Measurements from ENCODE around the gene PCOLCE2. TPM values are rescaled to one million over a fixed set of nuclear protein-coding genes. Genes with fewer than 3 reads are reported as not detected.

Gene PCOLCE2
- total RNA-seq, 3 donors from 2014 or later (not counting 1 experiment from before 2014, with no cell fraction given), result not detected

DNA sequence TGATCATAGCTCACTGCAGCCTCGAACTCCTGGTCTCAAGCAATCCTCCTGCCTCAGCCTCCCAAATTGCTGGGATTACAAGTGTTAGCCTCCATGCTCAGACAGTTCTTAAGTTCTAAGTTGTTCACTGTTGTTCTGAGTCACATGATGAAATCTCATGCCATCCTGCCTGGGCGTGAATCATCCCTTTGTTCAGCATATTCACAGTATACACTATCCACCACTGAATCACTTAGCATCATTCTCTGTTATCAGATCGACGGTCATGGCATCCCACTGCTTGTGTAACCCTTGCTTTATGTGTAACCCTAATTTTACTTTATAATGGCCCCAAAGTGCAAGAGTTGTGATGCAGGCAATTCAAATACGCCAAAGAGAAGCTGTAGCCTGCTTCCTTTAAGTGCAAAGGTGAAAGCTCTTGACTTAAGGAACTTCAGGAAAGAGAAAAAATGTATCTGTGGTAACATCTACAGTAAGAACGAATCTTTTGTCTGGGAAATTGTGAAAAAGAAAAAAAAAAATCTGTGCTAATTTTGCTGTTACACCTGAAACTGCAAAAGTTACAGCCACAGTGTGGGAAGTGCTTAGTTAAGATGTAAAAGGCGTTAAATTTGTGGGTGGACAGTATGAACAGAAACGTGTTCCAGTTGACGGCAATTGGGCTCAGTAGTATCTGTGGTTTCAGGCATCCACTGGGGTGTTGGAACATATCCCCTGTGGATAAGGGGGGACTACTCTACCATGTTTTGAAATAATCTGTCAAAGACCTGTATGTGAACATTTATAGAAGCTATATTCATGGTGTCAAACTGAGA, 80.6 kb downstream of the PCOLCE2 start:
- Histone ChIP-seq H3K9me3 (ENCODE audit: control insufficient read depth, insufficient read depth, low read length) (no peaks in the 10 kb centered on the region), H3K4me1 (ENCODE audit: control insufficient read depth, insufficient read depth, low read length) (no peaks in the 10 kb centered on the region), H3K27me3 (ENCODE audit: control insufficient read depth, insufficient read depth, low read length) (no peaks in the 10 kb centered on the region), H3K36me3 (ENCODE audit: control insufficient read depth, insufficient read depth, low read length) (no peaks in the 10 kb centered on the region), H3K27ac (ENCODE audit: low read length) (no peak overlapping the region), H3K4me3 (ENCODE audit: low read length) (no peak overlapping the region)
- no peak for TF ChIP-seq CTCF (IDR thresholded peaks at IDR 0.05)
- Mint-ChIP-seq H3K27me3 (ENCODE audit: low read depth in 2 of 2) (peaks cover 17 to 18% of the 10 kb centered on the region in 2 donors), H3K9me3 (no peaks in the 10 kb centered on the region), H3K4me1 (peaks cover 0 to 6% of the 10 kb centered on the region in 2 donors), H3K4me3 (no peak overlapping the region), H3K36me3 (no peaks in the 10 kb centered on the region), H3K27ac (no peak overlapping the region)
- ATAC-seq, result peak in 1 of 3 donors; percentile 50
- DNase-seq, result no peak
- 65% methylated on average over 9 of the region's 9 CpGs for WGBS (ENCODE audit: insufficient coverage)
- intact Hi-C loops (cut with micrococcal nuclease), result no loop called here

- no peaks in the 10 kb centered on the region for H3K9me3 Mint-ChIP-seq
- WGBS (ENCODE audit: insufficient coverage), result 77% methylated on average over 1 of the region's 1 CpG
- Histone ChIP-seq H3K27ac (ENCODE audit: low read length) (no peak overlapping the region), H3K36me3 (ENCODE audit: control insufficient read depth, insufficient read depth, low read length) (no peaks in the 10 kb centered on the region), H3K27me3 (ENCODE audit: control insufficient read depth, insufficient read depth, low read length) (no peaks in the 10 kb centered on the region), H3K9me3 (ENCODE audit: control insufficient read depth, insufficient read depth, low read length) (no peaks in the 10 kb centered on the region), H3K4me3 (ENCODE audit: low read length) (no peak overlapping the region), H3K4me1 (ENCODE audit: control insufficient read depth, insufficient read depth, low read length) (no peaks in the 10 kb centered on the region)
- intact Hi-C loops (cut with micrococcal nuclease), result no loop called here
- no peak overlapping the region for H3K27ac Mint-ChIP-seq
- ATAC-seq (no peak), DNase-seq (no peak)
- H3K4me3 Mint-ChIP-seq, result no peak overlapping the region
- TF ChIP-seq CTCF (IDR thresholded peaks at IDR 0.05), result no peak
- H3K4me1 Mint-ChIP-seq, result no peaks in the 10 kb centered on the region
- peaks cover 5 to 12% of the 10 kb centered on the region in 2 donors for H3K27me3 Mint-ChIP-seq (ENCODE audit: low read depth in 2 of 2)
- no peaks in the 10 kb centered on the region for H3K36me3 Mint-ChIP-seq
Measured at GRCh38 chr3:142802891-142803290, 86.0 kb downstream of the PCOLCE2 start.

DNA sequence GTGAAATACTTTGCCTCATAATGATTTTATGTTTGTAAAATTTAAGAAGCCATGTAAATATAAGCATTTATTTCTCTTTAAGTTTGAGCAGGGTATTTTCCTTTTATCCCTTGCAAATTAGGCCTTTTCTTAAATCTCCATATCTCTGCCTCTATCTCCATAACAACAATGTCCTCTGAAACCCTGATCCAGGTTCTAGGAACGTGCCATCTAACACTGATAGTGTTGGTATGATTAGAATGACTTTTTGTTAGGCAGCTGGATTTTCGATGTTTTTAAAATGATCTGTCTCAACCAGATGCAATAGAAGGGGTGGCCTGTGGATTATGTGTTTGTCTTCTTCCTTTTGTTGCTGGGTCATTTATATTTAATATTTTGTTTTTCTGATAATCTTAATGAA, 87.1 kb downstream of the PCOLCE2 start:
- Mint-ChIP-seq H3K4me3 (no peak overlapping the region), H3K27me3 (ENCODE audit: low read depth in 2 of 2) (peaks cover 5 to 13% of the 10 kb centered on the region in 2 donors), H3K27ac (no peak overlapping the region), H3K4me1 (no peaks in the 10 kb centered on the region), H3K9me3 (no peaks in the 10 kb centered on the region), H3K36me3 (no peaks in the 10 kb centered on the region)
- WGBS (ENCODE audit: insufficient coverage), result 81% methylated on average over 2 of the region's 2 CpGs
- Histone ChIP-seq H3K4me1 (ENCODE audit: control insufficient read depth, insufficient read depth, low read length) (no peaks in the 10 kb centered on the region), H3K27me3 (ENCODE audit: control insufficient read depth, insufficient read depth, low read length) (no peaks in the 10 kb centered on the region), H3K4me3 (ENCODE audit: low read length) (no peak overlapping the region), H3K27ac (ENCODE audit: low read length) (no peak overlapping the region), H3K9me3 (ENCODE audit: control insufficient read depth, insufficient read depth, low read length) (no peaks in the 10 kb centered on the region), H3K36me3 (ENCODE audit: control insufficient read depth, insufficient read depth, low read length) (no peaks in the 10 kb centered on the region)
- TF ChIP-seq CTCF (IDR thresholded peaks at IDR 0.05), result no peak
- DNase-seq (no peak), ATAC-seq (no peak)
- intact Hi-C loops (cut with micrococcal nuclease), result no loop called here

- Histone ChIP-seq H3K27ac (ENCODE audit: low read length) (no peak overlapping the region), H3K4me3 (ENCODE audit: low read length) (no peak overlapping the region), H3K36me3 (ENCODE audit: control insufficient read depth, insufficient read depth, low read length) (no peaks in the 10 kb centered on the region), H3K27me3 (ENCODE audit: control insufficient read depth, insufficient read depth, low read length) (no peaks in the 10 kb centered on the region), H3K4me1 (ENCODE audit: control insufficient read depth, insufficient read depth, low read length) (no peaks in the 10 kb centered on the region), H3K9me3 (ENCODE audit: control insufficient read depth, insufficient read depth, low read length) (no peaks in the 10 kb centered on the region)
- no peak for ATAC-seq
- Mint-ChIP-seq H3K9me3 (no peaks in the 10 kb centered on the region), H3K27me3 (ENCODE audit: low read depth in 2 of 2) (peaks cover 4 to 18% of the 10 kb centered on the region in 2 donors), H3K4me3 (no peak overlapping the region), H3K27ac (no peak overlapping the region), H3K4me1 (no peaks in the 10 kb centered on the region), H3K36me3 (no peaks in the 10 kb centered on the region)
- intact Hi-C loops (cut with micrococcal nuclease), result no loop called here
- DNase-seq, result no peak
- 100% methylated on average over 1 of the region's 2 CpGs for WGBS (ENCODE audit: insufficient coverage)
- TF ChIP-seq CTCF (IDR thresholded peaks at IDR 0.05), result no peak
Measured at GRCh38 chr3:142796823-142797222, 92.1 kb downstream of the PCOLCE2 start.

All from natural killer cell (primary cell).